PC-9 (cell line): ENCODE measurements around the gene GOLPH3. TPM values are rescaled to one million over a fixed set of nuclear protein-coding genes. Genes with fewer than 3 reads are reported as not detected.

Experiments
- BruUV-seq: library from RNA; stranded (reverse); fragments of 400-500 nt; replicated peaks from 2 replicates; lab custom pipeline; 2021; lab: Mats Ljungman, UMichigan
- CTCF ChIA-PET: fragments of 300-600 bp; sonication (Branson Sonifier 250); formaldehyde crosslinking; loops from one replicate; lab custom pipeline; 2022; ENCODE audit warnings: antibody characterized with exemption; lab: Charles Lee
- POLR2A ChIA-PET: fragments of 300-600 bp; sonication (Branson Sonifier 250); formaldehyde crosslinking; loops from one replicate; lab custom pipeline; 2022; ENCODE audit warnings: antibody characterized with exemption; ENCODE audit not compliant: unreplicated experiment; lab: Charles Lee
- DNase-seq, 2 experiments: peaks; one replicate each; pipeline versions ENCODE4 v3.0.0 to v3.0.0-alpha.2; 2015 to 2022; ENCODE audit warnings: mixed read lengths in 1 of 2
- H2AFZ ChIP-seq: fragments of 200-600 bp; sonication (generic); 2 replicates; pipeline ENCODE4 v1.8.1; 2017; ENCODE audit warnings: antibody characterized with exemption
- H3F3A ChIP-seq: fragments of 200-600 bp; sonication (generic); 2 replicates; pipeline ENCODE4 v1.8.1; 2017; ENCODE audit warnings: antibody characterized with exemption, mild to moderate bottlenecking, low read depth; ENCODE audit not compliant: insufficient read depth
- H3K27ac ChIP-seq: fragments of 200-600 bp; sonication (generic); 2 replicates; pipeline ENCODE4 v1.6.1; 2016; ENCODE audit warnings: mixed run types
- H3K27me3 ChIP-seq: fragments of 200-600 bp; sonication (generic); 2 replicates; pipeline ENCODE4 v1.6.1; 2016; ENCODE audit warnings: low read depth, mixed run types; ENCODE audit not compliant: insufficient read depth
- H3K36me3 ChIP-seq: fragments of 200-600 bp; sonication (generic); 2 replicates; pipeline ENCODE4 v1.6.1; 2016; ENCODE audit warnings: low read depth, mixed run types
- H3K4me1 ChIP-seq: fragments of 200-600 bp; sonication (generic); replicated peaks from 2 replicates; pipeline ENCODE4 v1.6.1; 2016; ENCODE audit warnings: mixed run types; ENCODE audit not compliant: insufficient read depth
- H3K4me2 ChIP-seq: fragments of 200-600 bp; sonication (generic); 2 replicates; pipeline ENCODE4 v1.6.1; 2017; ENCODE audit warnings: mixed run types
- H3K4me3 ChIP-seq: fragments of 200-600 bp; sonication (generic); 2 replicates; pipeline ENCODE4 v1.6.1; 2016; ENCODE audit warnings: mixed run types
- H3K79me2 ChIP-seq: fragments of 200-600 bp; sonication (generic); 2 replicates; pipeline ENCODE4 v1.6.1; 2017; ENCODE audit warnings: low read depth, mixed run types
- H3K9me2 ChIP-seq: fragments of 200-600 bp; sonication (generic); 2 replicates; pipeline ENCODE4 v1.8.1; 2017; ENCODE audit warnings: mild to moderate bottlenecking; ENCODE audit not compliant: insufficient read depth
- H3K9me3 ChIP-seq: fragments of 200-600 bp; sonication (generic); 2 replicates; pipeline ENCODE4 v1.8.1; 2016; ENCODE audit warnings: low read depth; ENCODE audit not compliant: insufficient read depth
- H4K20me1 ChIP-seq: fragments of 200-600 bp; sonication (generic); 2 replicates; pipeline ENCODE4 v1.8.1; 2017; ENCODE audit not compliant: insufficient read depth
- EZH2 ChIP-seq: fragments of 200-600 bp; sonication (generic); IDR thresholded peaks from 2 replicates; pipeline ENCODE4 v1.8.0; 2017; ENCODE audit warnings: antibody characterized with exemption, low read depth
- intact Hi-C: fragments of 100-400 bp; cut with micrococcal nuclease; formaldehyde crosslinking; loops from one replicate; pipeline ENCODE4 v1.10.0; 2022; ENCODE audit not compliant: unreplicated experiment
- total RNA-seq: library from RNA; stranded (reverse); gene quantifications from 2 replicates; pipeline ENCODE4 v1.2.3, GENCODE V29; 2021
- TF ChIP-seq, protein P1 (sequence below): fragments of 200-600 bp; sonication (generic); conservative IDR thresholded peaks from 2 replicates; pipeline ENCODE4 v1.6.1; 2017; ENCODE audit warnings: mixed run types, antibody characterized with exemption, mild to moderate bottlenecking, moderate library complexity

GOLPH3 gene
- total RNA-seq, 1 experiment from 2014 or later = 179 TPM

DNA sequence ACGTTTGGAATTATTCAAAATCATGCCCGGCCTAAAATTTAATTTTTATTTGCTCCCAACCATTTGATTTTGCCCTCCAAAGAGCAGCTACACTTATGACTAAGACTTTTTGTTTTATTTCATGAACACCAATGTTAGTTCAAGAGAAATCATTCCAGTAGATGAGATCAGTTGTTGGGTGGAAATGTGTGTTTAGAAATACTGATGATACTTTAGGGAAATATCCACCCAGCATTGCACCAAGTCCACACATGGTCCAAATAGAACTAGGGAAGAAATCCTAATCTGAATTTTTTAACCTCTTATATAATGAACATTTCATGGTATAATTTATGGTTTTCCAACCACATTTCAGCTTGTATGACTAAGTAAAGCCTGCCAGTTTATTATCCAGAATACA is 28.3 kb upstream of the GOLPH3 start:
- no peak for TF ChIP-seq EZH2
- TF ChIP-seq, protein P1, sequence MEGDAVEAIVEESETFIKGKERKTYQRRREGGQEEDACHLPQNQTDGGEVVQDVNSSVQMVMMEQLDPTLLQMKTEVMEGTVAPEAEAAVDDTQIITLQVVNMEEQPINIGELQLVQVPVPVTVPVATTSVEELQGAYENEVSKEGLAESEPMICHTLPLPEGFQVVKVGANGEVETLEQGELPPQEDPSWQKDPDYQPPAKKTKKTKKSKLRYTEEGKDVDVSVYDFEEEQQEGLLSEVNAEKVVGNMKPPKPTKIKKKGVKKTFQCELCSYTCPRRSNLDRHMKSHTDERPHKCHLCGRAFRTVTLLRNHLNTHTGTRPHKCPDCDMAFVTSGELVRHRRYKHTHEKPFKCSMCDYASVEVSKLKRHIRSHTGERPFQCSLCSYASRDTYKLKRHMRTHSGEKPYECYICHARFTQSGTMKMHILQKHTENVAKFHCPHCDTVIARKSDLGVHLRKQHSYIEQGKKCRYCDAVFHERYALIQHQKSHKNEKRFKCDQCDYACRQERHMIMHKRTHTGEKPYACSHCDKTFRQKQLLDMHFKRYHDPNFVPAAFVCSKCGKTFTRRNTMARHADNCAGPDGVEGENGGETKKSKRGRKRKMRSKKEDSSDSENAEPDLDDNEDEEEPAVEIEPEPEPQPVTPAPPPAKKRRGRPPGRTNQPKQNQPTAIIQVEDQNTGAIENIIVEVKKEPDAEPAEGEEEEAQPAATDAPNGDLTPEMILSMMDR = no peak
- H3K79me2 ChIP-seq = no peaks in the 10 kb centered on the region
- H3K9me2 ChIP-seq = no peaks in the 10 kb centered on the region
- H3K27me3 ChIP-seq = no peaks in the 10 kb centered on the region
- peaks cover 12% of the 10 kb centered on the region for H3F3A ChIP-seq
- ChIA-PET CTCF (no interaction called here), POLR2A (interaction anchor here (0.6 kb wide), 1 partner anchor 1413 kb away, joined by 3 read pairs; no protein-coding TSS in a partner anchor)
- no peaks in the 10 kb centered on the region for H3K36me3 ChIP-seq
- H4K20me1 ChIP-seq = no peaks in the 10 kb centered on the region
- H3K4me3 ChIP-seq = no peak overlapping the region
- intact Hi-C loops = no loop called here
- no peak overlapping the region for H3K4me2 ChIP-seq
- BruUV-seq = no TSS peak
- no peak for DNase-seq
- no peak overlapping the region for H3K27ac ChIP-seq
- peaks cover 41% of the 10 kb centered on the region for H3K4me1 ChIP-seq
- no peaks in the 10 kb centered on the region for H3K9me3 ChIP-seq
- no peak overlapping the region for H2AFZ ChIP-seq

GRCh38 chr5:32201122-32201753 is 27.1 kb upstream of the GOLPH3 start:
- no peak for DNase-seq
- 0 out of 2 replicates have a peak overlapping the region, but pooled peaks have one; percentile 9 for H3K27ac ChIP-seq
- peaks cover 12% of the 10 kb centered on the region for H3F3A ChIP-seq
- H2AFZ ChIP-seq = no peak overlapping the region
- H3K79me2 ChIP-seq = no peaks in the 10 kb centered on the region
- no peaks in the 10 kb centered on the region for H3K27me3 ChIP-seq
- ChIA-PET POLR2A (no interaction called here), CTCF (interaction anchor here (0.5 to 0.6 kb wide), 3 partner anchors 23 to 32 kb away, joined by 3 to 5 read pairs (median 4); no protein-coding TSS in a partner anchor)
- H4K20me1 ChIP-seq = no peaks in the 10 kb centered on the region
- intact Hi-C loops = no loop called here
- no TSS peak for BruUV-seq
- no peaks in the 10 kb centered on the region for H3K36me3 ChIP-seq
- H3K9me3 ChIP-seq = no peaks in the 10 kb centered on the region
- TF ChIP-seq, protein P1 = no peak
- TF ChIP-seq EZH2 = no peak
- no peaks in the 10 kb centered on the region for H3K9me2 ChIP-seq
- H3K4me3 ChIP-seq = no peak overlapping the region
- peaks cover 41% of the 10 kb centered on the region for H3K4me1 ChIP-seq
- peak overlapping the region; percentile 46 for H3K4me2 ChIP-seq

DNA sequence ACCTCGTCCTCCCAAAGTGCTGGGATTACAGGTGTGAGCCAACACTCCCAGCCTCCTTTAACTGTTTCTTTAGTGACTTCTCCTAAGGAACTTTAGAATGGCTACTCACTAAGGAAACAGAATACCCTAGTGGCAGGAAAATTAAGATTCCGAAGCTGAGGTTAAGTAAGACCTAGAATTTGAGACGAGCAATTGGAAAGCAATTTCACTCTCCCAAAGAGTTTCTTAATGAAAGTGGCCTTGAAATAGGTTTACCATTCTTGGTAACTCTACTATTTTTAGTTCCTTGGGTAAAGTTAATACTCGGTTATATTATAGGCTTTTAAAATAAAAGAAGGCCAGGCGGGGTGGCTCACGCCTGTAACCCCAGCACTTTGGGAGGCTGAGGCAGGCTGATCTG is 22.9 kb upstream of the GOLPH3 start:
- no peak overlapping the region for H3K27ac ChIP-seq
- ChIA-PET POLR2A (no interaction called here), CTCF (no interaction called here)
- peaks cover 15% of the 10 kb centered on the region; the same call in 1 of the 2 replicates for H3F3A ChIP-seq
- H3K36me3 ChIP-seq = no peaks in the 10 kb centered on the region
- no peaks in the 10 kb centered on the region for H3K79me2 ChIP-seq
- H3K9me3 ChIP-seq = no peaks in the 10 kb centered on the region
- H3K27me3 ChIP-seq = no peaks in the 10 kb centered on the region
- no TSS peak for BruUV-seq
- H3K9me2 ChIP-seq = no peaks in the 10 kb centered on the region
- no peak for TF ChIP-seq EZH2
- TF ChIP-seq, protein P1 = no peak
- H2AFZ ChIP-seq = no peak overlapping the region
- H3K4me1 ChIP-seq = peaks cover 33% of the 10 kb centered on the region
- no peak for DNase-seq
- no peak overlapping the region for H3K4me3 ChIP-seq
- intact Hi-C loops = no loop called here
- no peak overlapping the region for H3K4me2 ChIP-seq
- H4K20me1 ChIP-seq = no peaks in the 10 kb centered on the region
